Measurements from ENCODE around the gene AMPD3.
"Not testable (repeated sequence)": the region's sequence is repeated elsewhere in the genome, so short reads cannot be mapped to it uniquely, and the experiment has no call there.

Gene AMPD3

DNA sequence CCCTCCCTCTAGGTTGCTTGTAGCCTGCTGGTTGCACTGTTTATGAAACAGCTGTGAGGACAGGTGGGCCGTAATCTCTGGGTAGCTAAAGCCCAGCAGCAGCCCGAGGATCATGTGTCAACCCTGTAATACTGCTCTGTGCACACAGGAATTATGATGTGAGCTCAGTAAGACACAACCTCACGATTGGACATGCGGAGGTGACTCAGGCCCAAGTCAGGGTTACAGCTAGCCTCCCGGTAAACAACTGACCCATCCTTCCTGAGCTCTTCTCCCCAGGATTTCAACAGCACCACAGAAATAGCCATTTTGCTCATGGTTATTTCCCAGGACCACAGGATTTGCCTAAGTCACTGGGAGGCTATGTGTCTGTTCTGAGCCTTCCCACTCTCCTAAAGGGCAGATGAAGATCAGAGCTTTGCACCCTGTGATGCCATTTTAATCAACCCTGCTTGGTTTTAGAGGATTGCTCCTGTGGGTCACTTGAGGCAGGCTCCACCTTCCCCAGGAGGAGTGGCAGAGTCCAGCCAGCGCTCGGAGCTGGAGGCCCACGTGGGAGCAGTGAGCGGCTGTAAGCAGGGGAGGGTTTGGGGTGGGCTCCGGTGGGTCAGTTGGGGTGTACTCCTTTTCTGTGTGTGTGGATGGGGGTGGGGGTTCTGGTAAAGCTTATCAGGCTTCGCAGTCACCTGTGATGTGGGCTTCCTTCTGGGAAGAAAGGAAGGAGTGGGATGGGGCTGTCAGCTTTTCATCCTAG, at the start of gene AMPD3:
Gene AMPD3 (plus strand): TSS at position 387 of the 754 bp plus-strand sequence. CDS start 6,256 bp downstream, outside the sequence.
- peak in 4 of 14 donors; percentile 29 to 43 (median 36) for DNase-seq

DNA sequence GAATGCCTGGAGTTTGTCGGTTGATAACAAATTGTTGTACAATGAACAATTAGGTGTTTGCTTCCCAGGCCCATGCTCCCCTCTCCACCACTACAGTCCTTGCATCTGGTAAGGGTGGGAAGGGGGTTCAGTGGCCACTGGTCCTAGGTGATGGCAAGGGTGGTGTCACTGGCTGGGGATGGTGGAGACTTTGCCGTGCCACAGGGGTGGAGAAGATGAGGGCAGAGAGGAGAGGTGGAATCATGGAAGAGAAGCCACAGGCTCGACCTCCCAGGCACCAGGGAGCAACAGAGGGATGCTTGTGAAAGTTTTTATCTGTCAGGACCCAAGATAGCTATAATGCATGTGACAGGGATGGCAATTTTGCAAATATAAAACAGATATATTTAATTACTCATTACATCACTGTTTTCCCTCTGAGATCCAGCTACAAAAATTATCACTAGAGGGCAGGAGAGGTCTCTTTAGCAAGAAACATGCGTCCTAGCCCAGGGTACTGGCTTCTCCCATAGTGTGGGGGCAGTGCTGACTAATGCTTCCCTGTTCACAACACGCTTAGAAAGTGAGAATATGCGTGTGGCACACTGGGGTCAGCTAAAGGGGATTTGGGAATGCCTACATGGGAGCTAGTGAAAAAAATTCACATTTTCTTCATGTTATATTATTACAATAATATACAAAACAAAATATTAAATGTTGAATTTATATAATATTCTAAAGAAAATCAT, 49.0 kb upstream of the AMPD3 start:
- peak in 11 of 14 donors; percentile 11 to 57 (median 40) for DNase-seq

DNA sequence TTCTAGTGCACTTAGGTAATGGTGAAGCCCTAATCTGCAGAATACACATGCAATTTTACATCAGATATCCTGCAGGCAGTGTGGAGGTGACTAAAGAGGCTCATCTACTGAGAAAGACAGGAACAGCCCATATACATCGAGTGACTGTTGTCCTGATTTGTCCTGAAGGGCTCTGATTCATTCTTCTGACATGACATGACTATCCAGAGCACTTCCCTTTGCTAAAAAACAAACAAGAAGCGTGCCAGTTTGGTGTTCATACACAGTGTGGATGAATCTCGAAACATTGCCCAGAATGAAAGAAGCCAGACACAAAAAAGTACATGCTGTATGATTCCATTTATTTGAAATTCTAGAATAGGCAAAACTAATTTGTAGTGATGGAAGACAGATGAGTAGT, 48.0 kb upstream of the AMPD3 start:
- no peak for DNase-seq

DNA sequence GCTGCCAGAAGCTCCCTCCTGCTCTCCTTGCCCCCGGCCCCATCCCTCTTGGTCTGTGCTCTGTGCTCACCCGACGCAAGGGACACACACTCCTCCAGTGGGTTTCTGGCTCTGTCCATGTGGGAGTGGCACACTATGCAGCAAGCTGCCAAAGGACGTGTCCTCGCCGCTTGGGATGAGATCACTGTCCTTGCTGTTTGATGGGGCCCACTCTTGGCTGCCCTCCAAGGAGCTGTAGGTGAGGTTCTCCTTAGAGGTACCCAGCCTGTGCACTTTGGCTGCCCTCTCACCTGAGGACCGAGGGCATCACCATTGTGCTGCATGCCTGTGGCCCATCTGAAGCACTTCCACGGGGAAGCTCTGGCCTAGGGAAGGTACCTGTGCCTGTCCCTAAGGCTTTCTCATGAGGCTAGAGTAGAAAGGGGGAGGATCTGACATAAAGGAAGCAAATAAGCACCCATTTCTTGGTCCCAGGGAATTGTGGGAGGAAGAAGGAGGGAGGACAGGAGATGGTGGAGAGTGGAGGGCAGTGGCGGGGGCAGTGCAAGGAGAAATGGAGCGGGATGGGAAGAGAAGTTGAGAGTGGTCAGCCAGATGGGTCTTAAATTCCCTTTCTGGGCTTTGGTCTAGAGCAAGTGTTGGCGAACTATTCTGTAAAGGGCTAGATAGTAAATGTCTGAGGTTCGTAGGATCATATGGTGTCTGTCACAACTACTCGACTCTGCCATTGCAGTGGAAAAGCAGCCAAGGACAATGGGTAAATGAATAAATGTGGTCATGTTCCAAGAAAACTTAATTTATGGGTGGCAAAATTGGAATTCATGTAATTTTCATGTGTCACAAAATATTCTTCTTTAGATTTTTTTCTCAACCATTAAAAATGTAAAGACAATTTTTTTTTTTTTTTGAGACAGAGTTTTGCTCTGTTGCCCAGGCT, 47.0 kb upstream of the AMPD3 start:
- DNase-seq: no peak

DNA sequence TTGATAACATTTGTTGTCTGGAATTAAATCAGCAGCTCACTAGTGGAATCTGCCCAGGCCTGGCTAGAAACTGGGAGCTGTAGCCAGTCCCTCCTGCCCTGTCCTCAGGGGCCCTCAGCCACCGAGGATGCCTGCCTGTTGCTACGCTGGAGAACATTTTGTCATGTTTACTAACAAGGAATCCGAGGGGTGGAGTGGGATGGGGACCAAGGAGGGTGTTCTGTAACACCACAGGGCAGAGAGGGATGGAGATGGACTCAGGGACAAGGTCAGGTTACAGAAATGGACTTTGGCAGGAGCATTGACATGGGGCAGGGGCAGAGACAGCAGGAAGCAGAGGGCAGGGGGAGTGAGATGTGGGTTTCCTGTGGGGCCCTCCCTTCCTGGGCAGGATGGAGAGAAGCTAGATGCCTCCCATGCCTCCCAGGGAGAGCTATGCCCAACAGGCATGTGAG, 45.8 kb upstream of the AMPD3 start:
- no peak for DNase-seq

DNA sequence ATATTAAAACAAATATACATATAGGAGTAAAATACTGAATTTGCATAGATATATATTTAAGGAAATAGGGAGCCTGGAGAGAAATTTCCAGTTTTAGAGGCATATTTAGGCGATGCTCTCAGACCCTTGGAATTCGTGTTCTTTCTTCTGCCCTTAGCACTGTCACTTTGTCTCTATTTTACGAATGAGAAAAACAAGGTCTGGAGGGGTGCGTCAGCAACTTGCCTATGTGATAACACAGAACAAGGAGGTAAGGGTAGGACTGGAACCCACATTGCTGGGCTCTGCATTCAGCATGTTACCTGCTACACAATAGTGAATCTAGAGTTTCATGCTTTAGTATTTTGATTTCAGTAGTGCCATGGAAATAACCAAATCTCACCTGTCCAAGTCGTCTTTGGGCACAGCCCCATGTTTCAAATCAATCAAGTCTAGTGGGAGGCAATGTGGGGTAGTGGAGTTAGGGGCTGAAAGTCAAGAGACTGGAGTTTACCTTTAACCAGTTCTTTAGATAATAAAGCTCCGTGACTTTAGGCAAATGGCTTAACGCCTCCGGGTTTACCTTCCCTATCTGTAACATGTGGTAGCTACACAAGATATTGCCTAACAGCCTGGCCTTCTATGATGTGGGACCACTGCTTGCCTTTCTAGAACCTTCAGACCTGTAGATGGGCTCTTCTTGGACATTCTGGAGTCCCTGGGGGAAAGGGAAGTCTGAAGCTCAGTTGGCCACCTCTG, 44.8 kb upstream of the AMPD3 start:
- no peak for DNase-seq

DNA sequence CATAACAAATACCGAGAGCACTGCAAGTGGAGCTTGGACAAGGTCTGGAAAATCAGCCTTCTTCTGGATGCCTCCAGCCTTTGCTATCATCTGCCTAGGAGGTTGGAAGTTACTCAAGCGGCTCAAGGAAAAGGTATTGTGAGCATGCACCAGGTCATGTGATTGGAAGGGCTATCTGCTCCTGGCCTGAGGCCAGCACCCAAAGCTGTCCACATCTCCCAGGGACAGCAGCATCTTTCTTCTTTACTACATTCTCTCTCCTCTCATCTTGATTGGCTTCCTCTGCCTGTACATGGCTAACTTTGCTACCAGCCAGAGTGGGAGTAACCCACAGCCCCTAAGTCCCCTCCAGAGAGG, 44.2 kb upstream of the AMPD3 start:
- no peak for DNase-seq

DNA sequence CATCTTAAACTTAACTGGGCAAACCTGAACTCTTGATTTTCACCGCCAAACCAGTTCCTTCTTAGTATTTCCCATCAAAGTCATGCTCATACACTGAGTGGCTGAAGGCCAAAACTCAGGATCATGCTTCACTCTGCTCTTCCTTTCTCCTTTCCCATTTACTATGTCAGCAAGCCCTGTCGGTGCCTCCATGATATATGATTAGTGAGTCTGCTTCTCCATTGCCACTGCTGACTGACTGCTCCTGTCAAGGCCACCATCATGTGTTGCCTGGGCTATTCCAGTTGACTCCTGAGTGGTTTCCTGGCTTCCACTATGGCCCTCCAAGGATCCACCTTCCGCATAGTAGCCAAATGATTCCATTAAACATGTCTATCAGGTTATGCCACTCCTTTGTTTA, 42.8 kb upstream of the AMPD3 start:
- DNase-seq: no peak

DNA sequence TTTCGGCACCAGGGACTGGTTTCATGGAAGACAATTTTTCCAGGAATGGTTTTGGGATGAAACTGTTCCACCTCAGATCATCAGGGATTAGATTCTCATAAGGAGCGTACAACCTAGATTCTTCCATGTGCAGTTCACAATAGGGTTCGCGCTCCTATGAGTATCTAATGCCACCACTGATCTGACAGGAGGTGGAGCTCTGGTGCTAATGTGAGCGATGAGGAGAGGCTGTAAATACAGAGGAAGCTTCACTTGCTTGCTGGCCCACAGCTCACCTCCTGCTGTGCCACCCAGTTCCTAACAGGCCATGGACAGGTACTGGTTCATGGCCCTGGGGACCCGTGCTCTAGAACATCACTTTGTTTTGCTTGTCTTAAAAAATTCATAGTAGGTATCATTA, 41.8 kb upstream of the AMPD3 start:
- DNase-seq: peak in 6 of 14 donors; percentile 18 to 42 (median 36)

DNA sequence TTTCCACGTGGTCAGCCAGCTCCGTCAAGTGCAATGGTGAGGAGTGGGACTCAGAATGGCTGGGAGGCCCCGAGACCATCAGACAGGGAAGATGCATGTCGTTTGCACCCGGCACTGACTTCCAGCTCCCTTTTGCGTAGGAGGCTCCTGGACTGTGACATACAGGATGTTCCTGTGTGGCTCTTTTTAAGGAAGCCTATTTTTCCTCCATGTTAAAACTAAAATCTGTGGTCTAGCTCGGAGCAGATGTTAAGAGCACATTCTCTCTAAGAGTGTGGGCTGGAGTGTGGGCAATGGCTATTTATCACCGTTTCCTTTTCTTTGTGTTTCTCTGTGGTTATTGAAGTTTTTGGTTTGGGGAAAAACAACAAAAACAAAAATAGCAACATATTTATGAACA, 40.9 kb upstream of the AMPD3 start:
- DNase-seq: no peak

DNA sequence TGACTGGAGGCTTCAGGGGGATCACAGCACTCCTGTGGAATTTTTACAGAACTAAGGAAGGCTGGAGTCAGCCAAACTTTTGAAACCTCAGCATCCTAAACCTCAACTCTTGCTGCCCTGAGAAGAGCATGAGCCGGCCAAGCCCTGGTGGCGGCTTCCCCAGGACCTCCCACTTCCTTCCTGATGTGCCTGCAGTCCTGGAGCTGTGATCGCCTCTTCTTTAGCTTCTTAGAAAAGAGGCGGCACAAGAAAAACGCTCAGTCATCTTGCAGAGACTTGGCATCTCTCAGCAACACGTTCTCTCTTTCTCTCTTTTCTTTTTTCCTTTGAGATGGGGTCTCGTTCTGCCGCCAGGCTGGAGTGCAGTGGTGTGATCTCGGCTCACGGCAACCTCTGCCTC, 40.4 kb upstream of the AMPD3 start:
- DNase-seq: peak in 1 of 14 donors; percentile 19

DNA sequence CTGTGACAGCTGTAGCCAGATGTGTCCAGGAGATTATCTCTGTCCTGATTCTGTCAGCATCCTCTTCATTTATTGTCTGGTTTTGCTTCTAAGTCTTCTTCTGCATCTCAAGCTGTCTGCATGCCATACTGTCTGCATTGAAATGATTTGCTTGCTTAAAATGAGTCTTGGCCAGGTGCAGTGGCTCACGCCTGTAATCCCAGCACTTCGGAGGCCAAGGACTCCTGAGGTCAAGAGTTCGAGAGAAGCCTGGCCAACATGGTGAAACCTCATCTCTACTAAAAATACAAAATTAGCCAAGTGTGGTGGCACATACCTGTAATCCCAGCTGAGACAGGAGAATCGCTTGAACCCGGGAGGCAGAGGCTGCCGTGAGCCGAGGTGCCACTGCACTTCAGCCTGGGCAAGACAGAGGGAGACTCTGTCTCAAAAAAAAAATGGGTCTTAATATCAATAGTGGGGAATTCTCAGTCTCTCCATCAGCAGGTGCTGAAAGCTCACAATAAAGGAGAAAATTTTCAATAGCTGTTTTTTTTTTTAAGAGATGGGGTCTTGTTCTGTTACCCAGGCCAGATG, 39.2 kb upstream of the AMPD3 start:
- no peak for DNase-seq

DNA sequence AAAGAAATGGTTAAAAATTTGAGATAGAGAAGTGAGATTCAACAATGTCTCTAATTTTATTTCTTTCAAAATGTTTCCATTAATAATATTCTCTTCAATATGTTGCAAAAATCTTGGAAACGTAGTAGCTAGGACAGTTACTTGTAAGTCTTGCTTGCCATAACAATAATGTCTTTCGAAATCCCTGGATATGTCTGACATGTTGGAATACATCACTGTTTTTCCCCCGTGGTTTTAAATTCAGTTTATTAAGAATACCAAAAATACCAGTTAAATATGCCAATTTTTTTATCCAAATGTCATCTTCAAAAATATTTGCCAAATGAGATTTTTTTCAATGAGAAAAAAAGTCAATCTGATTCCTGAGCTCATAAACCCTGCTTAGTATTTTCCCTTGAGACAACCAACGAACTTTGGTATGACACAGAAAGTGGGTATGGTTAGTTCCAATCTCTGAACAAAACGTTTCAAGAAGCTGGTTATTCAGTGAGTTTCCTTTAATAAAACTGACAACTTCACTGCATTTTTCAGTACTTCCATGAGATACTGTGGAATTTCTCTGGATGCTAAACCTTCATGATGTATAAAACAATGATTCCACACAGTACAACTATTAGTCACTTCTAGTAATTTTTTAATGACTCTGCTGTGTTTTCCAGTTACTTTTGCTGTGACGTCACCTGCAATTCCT, 36.7 kb upstream of the AMPD3 start:
- DNase-seq: no peak

DNA sequence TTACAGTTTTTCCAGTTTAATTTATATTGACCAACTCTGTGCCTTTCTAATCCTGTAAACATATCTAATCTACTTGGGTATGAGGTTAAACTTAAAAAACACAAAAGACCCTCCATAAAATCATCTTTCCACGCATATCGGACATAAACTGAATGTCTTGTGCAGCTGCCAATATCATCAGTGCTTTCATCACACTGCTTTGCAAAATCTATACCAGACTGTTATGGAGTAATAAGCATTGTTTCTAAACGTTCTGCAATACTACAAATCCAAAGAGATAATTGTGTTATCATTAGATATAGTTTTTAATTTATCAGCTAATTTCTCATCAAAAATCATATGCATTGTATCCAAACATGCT, 36.1 kb upstream of the AMPD3 start:
- DNase-seq: no peak

DNA sequence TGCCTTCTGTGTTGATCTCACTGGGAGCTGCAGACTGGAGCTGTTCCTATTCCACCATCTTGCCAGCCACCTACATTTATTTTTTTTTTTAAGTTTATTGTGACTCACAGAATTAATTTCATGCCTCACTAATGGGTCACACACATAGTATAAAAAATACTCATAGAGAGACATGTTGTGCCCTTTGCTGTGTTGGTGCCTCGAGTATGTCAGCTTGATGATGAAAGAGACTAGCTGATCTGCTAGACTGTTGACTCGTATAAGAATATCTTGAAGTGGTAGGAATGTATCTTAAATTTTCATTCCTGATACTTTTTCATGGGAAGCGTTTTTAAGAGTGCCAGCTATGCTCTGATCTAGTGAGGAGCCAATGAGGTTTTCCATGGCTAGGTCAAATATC, 28.6 kb upstream of the AMPD3 start:
- DNase-seq: no peak

DNA sequence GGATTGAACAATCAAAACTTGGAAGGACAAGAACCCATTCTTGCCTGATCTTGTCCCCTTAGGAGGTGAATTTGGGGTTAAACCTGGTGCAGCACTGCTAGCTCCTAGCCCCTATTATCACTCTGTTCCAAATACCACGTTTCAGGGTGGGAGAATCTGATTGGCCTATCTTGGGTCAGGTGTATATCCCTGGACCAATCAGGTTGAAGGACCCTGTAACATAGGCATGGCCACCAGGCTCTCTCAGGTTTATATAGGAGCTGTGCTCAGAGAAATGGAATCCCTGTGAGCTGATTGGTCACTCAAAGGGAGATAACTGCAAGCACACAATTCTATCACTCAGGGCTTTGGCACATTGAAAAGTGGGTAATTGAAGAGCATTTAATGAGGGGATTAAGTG, 26.6 kb upstream of the AMPD3 start:
- no peak for DNase-seq

DNA sequence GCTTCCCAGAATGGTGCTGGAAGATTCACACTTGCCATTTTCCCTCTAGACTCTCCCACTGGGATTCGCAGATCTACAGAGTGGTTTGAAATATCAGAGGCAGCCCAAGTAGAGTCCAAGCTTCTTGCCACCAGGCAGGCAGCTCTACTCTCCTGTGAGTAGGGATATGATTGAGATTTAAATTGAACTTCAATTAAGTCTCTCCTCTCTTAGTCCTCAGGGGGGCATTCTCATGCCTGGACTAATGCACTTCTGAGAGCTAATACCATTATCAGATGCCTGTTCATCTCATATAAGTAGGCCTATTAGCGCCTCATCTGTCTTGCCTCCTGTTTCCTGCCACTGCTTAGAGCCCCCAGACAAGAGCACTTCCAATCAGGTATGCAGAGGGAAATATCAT, 25.5 kb upstream of the AMPD3 start:
- no peak for DNase-seq

DNA sequence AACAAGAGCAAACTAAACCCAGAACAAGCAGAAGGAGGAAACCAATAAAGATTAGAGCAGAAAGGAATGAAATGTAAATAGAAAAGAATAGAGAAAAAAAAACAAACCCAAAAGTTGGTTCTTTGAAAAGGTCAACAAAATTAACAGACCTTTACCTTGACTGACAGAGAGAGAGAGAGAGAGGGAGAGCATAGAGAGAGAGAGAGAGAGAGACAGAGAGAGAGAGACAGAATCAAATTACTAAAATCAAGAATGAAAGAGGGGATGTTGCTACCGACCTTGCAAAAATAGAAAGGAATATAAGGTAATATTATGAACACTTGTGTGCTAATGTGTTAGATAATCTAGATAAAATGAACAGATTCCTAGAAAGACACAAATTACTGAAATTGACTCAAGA, 22.6 kb upstream of the AMPD3 start:
- DNase-seq: no peak

DNA sequence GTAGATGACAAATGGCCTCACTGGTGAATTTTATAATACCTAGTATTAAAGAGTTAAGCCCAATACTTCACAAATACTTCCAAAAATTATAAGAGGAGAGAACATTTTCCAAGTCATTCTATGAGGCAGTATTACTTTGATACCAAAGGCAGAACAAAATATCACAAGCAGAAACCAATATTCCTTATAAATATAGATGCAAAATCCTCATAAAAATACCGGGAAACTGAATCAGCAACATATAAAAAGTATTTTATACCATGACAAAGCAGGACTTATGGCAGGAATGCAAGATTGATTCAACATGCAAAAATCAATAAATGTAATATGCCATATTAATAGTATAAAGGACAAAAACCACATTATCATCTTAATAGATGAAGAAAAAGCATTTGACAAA, 22.1 kb upstream of the AMPD3 start:
- DNase-seq: no peak

DNA sequence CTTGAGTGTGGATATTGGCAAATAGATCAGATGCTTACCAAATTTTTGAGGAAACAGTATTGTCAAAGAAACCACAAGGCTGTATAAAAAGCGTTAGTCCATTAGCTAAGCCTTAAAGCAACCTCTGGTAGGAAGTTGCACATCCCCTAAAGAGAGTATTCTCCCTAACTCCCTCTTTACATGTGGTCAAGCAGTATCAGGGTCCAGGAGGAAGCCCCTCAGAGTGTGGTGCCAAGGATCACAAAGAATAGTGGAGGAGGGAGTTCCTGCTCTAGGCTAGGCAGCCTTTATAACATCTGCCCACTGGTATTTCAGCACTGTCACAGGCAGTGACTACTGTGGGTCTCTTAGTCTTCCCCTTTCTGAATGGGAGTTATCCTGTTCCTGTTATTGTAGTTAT, 18.8 kb upstream of the AMPD3 start:
- no peak for DNase-seq

DNA sequence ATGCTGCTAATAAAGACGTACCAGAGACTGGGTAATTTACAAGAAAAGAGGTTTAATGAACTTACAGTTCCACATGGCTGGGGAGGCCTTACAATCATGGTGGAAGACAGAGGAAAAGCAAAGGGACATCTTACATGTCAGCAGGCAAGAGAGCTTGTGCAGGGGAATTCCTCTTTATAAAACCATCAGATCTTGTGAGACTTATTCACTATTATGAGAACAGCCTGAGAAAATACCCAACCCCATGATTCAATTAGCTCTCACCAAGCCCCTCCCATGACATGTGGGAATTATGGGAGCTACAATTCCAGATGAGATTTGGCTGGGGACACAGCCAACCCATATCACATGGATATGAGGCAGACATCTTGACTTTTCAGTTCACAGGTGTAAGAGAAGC, 18.4 kb upstream of the AMPD3 start:
- DNase-seq: not testable (repeated sequence)
